ENCODE measurements around the gene TMCC2.

The TMCC2 gene

DNA sequence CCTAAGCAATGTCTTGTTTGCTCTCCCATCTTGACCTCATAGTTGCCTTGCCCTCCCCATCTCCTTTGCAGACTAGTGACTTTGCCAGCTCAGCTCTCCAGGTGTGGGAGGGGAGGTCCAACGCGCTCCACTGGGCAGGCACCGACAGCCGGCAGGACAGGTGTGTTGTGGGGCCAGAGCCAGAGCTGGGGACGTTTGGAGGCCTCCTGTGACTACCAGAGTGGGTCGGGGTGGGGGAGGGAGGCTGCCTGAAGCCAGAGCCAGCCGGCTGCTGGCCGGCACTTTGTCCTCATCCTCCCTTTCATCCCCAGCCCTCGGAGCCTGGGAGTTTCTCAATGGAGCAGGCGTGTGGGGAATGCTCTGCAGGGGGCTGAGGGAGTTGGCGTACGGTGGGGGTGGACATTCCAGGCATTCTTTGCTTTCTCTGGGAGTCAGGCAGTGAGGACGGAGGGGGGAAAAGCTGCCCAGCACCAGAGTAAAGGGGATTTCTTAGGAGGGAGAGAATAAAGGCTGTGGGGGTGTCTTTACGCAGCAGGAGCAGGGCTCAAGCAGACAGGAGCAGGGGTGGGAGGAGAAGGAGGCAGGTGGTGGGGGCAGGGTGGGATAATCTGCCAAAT lies 73.6 kb downstream of the TMCC2 start:
- DNase-seq (ENCODE audit: low read depth in 2 of 3, low spot score in 2 of 3), result no peak

DNA sequence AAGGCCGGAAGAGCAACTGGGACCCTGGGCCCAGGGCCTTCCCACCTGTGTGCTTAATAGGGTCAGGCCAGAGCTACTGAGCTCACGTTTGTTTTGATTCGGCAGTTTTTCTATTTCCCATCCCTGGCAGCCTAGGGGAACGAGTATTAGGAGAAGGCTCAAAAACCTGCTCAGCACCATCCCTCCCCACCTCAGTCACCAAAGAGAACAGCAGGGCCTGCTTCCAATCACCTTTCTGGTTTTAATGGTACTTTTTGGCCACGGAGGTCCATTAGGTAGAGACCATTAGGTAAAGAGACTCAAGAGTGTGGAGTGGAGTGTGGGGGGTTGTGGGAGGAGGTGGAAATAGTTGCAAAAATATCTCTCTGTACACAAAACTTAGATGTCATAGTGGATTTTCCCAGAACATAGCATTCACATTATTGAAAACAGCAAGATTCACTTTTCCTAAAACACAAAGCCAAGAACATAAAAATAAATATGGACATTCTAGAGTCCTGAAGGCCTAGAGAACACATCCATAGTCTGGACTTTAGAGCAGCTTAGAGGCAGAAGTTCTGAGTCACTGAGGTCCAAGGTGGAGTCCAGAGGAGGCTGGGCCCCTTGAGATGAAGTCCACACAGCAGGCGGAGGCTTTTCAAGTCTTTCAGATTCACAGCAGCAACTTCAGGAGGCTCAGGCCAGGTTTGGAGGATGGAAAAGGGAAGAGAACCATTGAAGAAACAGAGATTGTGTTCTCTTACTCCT lies 74.3 kb downstream of the TMCC2 start:
- DNase-seq (ENCODE audit: low read depth in 2 of 3, low spot score in 2 of 3), result no peak

DNA sequence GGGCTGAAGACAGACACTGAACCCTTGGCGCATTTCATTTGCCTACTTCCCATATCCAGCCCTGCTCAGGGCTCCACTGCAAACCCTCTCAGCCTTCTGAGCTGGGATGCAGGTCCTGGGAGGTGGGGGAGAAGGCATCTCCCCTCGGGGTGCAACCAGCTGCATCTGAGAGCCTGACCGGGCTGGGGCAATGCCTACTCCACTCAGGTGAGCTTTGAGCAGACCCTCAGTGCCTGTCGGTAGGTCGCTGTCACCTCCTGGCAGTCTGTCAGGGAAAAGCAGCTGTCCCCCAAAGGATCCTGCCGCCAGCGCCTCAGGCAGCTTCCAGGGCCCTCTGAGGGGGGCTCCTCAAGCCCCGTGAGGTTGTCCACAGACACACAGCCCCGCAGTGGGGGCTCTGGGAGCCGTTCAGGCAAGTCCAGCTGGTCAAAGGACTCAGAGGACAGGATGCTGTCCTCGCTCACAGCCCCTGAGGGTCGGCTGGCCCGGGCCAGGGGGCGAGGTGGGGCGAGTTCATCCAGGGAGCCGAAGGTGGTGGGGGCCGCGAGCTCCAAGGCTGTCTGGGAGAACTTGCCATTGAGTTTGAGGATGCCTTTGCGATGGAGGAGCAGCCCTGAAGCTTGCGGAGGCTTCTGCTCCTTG lies 75.6 kb downstream of the TMCC2 start:
- DNase-seq (ENCODE audit: low read depth in 2 of 3, low spot score in 2 of 3), result no peak

- DNase-seq (ENCODE audit: low read depth in 2 of 3, low spot score in 2 of 3), result no peak
Measured at GRCh38 chr1:205304046-205304694, 76.4 kb downstream of the TMCC2 start.

GRCh38 chr1:205304695-205305070 lies 76.9 kb downstream of the TMCC2 start:
- no peak for DNase-seq (ENCODE audit: low read depth in 2 of 3, low spot score in 2 of 3)

- no peak for DNase-seq (ENCODE audit: low read depth in 2 of 3, low spot score in 2 of 3)
Measured at GRCh38 chr1:205306929-205307566, 79.3 kb downstream of the TMCC2 start.

GRCh38 chr1:205309741-205310140 lies 82.0 kb downstream of the TMCC2 start:
- DNase-seq (ENCODE audit: low read depth in 2 of 3, low spot score in 2 of 3), result no peak

GRCh38 chr1:205310976-205311704 lies 83.4 kb downstream of the TMCC2 start:
- DNase-seq (ENCODE audit: low read depth in 2 of 3, low spot score in 2 of 3), result no peak

DNA sequence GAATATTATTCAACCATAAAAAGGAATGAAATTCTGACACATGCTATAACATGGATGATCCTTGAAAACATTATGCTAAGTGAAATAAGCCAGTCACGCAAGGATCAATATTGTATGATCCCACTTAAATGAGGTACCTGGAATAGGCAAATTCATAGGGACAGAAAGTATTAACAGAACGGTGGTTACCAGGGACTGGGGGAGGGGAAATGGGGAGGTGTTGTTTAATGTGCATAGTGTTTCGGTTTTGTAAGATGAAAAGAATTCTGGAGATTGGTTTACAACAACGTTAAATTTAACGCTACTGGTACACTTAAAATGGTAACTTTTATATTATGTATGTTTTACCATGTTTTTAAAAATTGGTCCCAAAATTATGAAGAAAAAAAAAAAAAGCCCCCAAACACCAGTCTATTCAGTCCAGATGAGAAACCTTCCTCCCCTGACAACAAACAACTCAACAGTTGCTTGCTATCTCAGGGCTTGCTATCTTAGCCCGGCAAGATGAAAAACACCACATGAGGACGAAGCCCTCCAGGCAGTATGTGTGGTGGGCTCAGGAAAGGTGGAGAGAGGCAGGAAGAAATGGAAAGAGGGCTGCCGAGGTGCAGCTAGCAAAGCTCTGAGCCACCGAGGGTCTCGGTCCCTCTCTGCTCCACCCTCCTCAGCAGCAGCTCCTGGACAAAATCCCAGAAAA lies 85.3 kb downstream of the TMCC2 start:
- no peak for DNase-seq (ENCODE audit: low read depth in 2 of 3, low spot score in 2 of 3)

DNA sequence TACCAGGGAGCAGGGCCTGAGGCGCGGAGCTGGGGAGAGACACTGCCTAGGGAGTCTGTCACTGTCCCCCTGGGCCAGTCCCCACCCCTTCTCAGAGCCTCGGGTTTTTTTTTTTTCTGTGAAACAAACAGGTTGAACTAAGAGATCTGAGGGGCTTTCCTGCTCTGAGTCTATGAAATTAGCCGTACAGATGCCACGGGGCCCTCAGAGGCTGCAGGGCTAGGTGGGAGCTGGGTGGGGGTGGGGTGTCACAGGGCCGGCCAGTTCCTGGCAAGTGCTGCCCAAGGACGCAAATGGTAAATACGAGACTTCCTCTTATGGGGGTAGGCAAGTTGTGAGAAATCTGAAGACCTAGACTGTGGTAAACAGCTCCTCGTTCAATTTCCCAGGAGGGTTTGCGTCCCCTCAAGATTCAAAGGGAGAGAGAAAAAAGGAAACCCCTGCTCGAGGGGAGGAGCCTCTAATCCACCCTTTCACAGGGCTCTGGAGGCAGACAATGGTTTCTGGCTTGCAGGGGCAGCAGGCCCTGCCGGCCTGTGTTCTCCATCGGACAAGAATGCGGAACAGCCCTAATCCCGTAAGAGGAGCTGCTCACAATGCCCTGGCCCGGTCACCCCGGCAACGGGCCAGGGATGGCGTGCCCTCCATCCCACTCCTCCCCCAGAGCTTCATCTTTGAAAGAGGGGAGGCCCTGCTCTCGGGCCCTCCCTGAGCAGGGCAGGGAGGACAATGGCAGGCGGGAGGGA lies 86.0 kb downstream of the TMCC2 start:
- DNase-seq (ENCODE audit: low read depth in 2 of 3, low spot score in 2 of 3), result peak in 1 of 3 experiments; percentile 33

DNA sequence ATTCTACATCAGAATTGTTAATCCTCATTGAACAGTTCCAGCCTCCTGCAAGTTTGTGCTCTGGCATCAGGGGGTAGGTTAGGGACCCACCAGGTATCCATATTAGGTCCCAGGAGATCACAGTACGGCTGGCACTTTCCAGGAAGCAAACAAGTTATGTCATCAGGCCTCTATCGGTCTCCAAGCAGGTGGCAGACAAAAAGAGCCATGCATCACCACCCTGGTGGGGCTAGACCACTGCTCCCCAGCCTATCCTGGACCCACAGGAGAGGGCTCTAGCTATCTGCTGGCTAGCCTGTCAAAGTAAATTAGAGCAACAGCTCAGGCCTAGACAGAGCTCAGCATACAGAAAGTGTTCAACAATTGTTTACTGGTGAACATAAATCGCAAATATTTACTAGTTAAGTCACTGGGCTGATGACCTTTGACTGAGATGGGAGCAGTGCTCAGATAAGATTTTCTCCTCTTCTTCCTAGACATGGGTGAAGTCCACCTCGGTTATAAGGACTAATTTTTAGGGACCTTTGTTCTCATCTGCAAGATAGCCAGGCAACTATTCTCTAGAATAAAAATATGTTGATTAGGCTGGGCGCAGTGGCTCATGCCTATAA lies 87.4 kb downstream of the TMCC2 start:
- DNase-seq (ENCODE audit: low read depth in 2 of 3, low spot score in 2 of 3), result no peak

DNA sequence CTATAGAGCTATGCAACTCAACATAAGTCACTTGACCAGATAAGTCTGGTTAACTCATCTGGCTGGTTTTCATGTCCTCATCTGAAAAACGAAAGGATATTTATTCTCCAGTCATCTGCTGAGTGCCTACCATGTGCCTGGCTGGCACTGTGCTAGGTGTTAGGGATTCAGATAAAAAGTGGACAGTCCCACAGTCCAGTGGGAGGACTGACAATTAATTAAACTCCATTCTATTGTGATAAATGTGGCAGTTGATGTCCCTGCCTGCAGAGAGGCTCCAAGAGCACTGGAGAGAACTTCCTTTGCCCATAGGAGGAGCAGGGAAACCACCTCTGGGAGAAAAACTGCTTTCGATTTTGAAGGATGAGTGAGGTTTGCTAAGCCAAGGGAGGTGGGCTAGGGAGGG lies 88.4 kb downstream of the TMCC2 start:
- DNase-seq (ENCODE audit: low read depth in 2 of 3, low spot score in 2 of 3), result no peak

DNA sequence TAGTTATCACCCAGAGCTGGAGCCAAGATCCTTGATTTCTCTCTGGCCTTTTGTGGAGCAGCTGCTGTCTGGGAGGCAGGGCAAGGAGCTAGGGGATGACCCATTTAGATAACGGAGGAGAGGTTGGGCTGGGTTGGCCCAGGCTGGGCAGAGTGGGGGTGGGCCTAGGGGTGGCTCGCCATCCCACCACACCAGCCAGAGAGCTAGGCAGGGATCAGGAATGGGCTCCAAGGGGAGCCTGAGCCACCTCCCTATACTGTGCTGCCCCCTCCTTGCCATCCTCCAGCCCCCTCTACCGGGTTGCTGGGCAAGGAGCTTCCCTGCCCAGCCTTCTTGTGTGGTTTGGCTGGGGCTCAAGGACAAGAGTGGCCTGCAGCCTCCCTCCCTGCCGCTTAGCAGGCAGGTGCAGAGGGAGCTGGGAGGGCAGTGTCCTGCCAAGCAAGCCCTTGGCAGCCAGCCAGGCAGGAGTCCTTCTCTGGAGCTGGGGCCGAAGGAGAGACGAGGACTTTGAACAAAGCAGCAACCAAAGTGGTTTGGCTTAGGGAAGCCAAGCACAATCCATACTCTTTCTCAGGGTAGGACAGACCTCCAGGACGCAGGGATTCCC lies 89.7 kb downstream of the TMCC2 start:
- no peak for DNase-seq (ENCODE audit: low read depth in 2 of 3, low spot score in 2 of 3)

- no peak for DNase-seq (ENCODE audit: low read depth in 2 of 3, low spot score in 2 of 3)
Measured at GRCh38 chr1:205318231-205318991, 90.7 kb downstream of the TMCC2 start.

GRCh38 chr1:205319081-205320018 lies 91.6 kb downstream of the TMCC2 start:
- DNase-seq (ENCODE audit: low read depth in 2 of 3, low spot score in 2 of 3), result no peak

GRCh38 chr1:205321162-205321958 lies 93.6 kb downstream of the TMCC2 start, which contains the start of gene NUAK2:
Gene NUAK2, minus strand, starts transcription at chr1:205321745. Its CDS starts 117 bp downstream, at chr1:205321628.
- DNase-seq (ENCODE audit: low read depth in 2 of 3, low spot score in 2 of 3), result peak; percentile 55 to 57 (median 55)
